ENCODE data around the gene PSMB9. TPM values are rescaled to one million over a fixed set of nuclear protein-coding genes. Genes with fewer than 3 reads are reported as not detected.

Gene PSMB9
- total and polyA plus RNA-seq, 2 of the 4 experiments (the other 2 are of a cell fraction) = 9.0 to 12.8 TPM

GRCh38 chr6:32888576-32888975, 34.6 kb downstream of the PSMB9 start:
- POLR2A ChIA-PET (ENCODE audit: unreplicated experiment) = no interaction called here
- CTCF ChIA-PET = no interaction called here

More at GRCh38 chr6:32888576-32888975, 34.6 kb downstream of the PSMB9 start:
- no peak overlapping the region for H3K56ac ChIP-seq (ENCODE audit: extremely low read depth, insufficient read depth, low read length)
- no peak overlapping the region for H3K4ac ChIP-seq (ENCODE audit: low read depth, low read length)
- H3K9me1 ChIP-seq (ENCODE audit: insufficient read depth, low read length) = 0 out of 2 replicates have a peak, but pooled peaks cover 2% of the 10 kb centered on the region
- intact Hi-C loops (cut with micrococcal nuclease) = loop anchor here (5.0 kb wide), 2 partner anchors 194 to 359 kb away; no protein-coding TSS in a partner anchor
- BruUV-seq (replicated peaks) = no TSS peak
- H2BK20ac ChIP-seq (ENCODE audit: low read depth, low read length) = no peak overlapping the region
- H3K79me1 ChIP-seq (ENCODE audit: low read depth in 1 of 2, low read length in 2 of 2) = peaks cover 0 to under 1% of the 10 kb centered on the region in 2 experiments; a peak in 1 of 4 replicates
- TF ChIP-seq CTCF (conservative IDR thresholded peaks at IDR 0.05; ENCODE audit: low read depth, low read length) (no peak), NFE2L2 (IDR thresholded peaks at IDR 0.05; ENCODE audit: low read depth, low read length) (no peak)
- no peak overlapping the region for H2BK5ac ChIP-seq (ENCODE audit: low read depth, low read length, poor library complexity, severe bottlenecking)
- no peak overlapping the region for H2AFZ ChIP-seq (replicated peaks; ENCODE audit: low read length, poor library complexity)
- H2BK15ac ChIP-seq (ENCODE audit: low read depth, low read length) = no peak overlapping the region
- H3K23ac ChIP-seq (ENCODE audit: low read depth, low read length) = no peak overlapping the region
- no peak overlapping the region for H2AK9ac ChIP-seq (replicated peaks; ENCODE audit: low read depth, low read length, poor library complexity)
- no peaks in the 10 kb centered on the region for H4K20me1 ChIP-seq (ENCODE audit: insufficient read depth, low read length)
- no peak for ATAC-seq (ENCODE audit: low read depth)
- H2BK120ac ChIP-seq (ENCODE audit: low read depth, low read length) = no peak overlapping the region
- no peak overlapping the region for H3K18ac ChIP-seq (ENCODE audit: low read depth, low read length)
- H4K5ac ChIP-seq (ENCODE audit: low read depth, low read length) = no peak overlapping the region
- no peaks in the 10 kb centered on the region for H3K9me3 ChIP-seq (ENCODE audit: control insufficient read depth, insufficient read depth, low read length)
- H2AK5ac ChIP-seq (ENCODE audit: low read depth, low read length) = no peak overlapping the region
- no peak overlapping the region for H3K4me3 ChIP-seq (ENCODE audit: insufficient read depth, low read depth, low read length)
- no peak overlapping the region for H3K4me2 ChIP-seq (ENCODE audit: low read depth, low read length)
- H4K91ac ChIP-seq (ENCODE audit: insufficient read depth, low read depth, low read length) = no peak overlapping the region
- no peak for DNase-seq
- no peak overlapping the region for H3K9ac ChIP-seq (ENCODE audit: low read depth, low read length)
- H4K8ac ChIP-seq (ENCODE audit: low read depth in 2 of 2, low read length in 2 of 2) = no peak overlapping the region
- in situ Hi-C loops (cut with MboI; ENCODE audit: low sequenced_read_pairs) = no loop called here
- dilution Hi-C loops (cut with HindIII; ENCODE audit: low sequenced_read_pairs, unreplicated experiment) = no loop called here
- 100% methylated on average over 1 of the region's 2 CpGs; no CpG with 5 or more reads in 1 of the 2 experiments for WGBS, 2 experiments (ENCODE audit: extremely low coverage in 2 of 2, insufficient read length in 1 of 2)
- no peak overlapping the region for H3K27ac ChIP-seq (ENCODE audit: insufficient read depth, low read length)
- H3K4me1 ChIP-seq (ENCODE audit: control insufficient read depth, insufficient read depth, low read length) = peaks cover 15% of the 10 kb centered on the region
- H3K27me3 ChIP-seq (ENCODE audit: control insufficient read depth, insufficient read depth, low read length) = no peaks in the 10 kb centered on the region
- H3K14ac ChIP-seq (replicated peaks; ENCODE audit: low read depth, low read length) = no peak overlapping the region
- no peaks in the 10 kb centered on the region for H3K36me3 ChIP-seq (ENCODE audit: control insufficient read depth, insufficient read depth, low read length)

Measured in IMR-90 (cell line).